ENCODE results near the gene EML6.

EML6 gene

DNA sequence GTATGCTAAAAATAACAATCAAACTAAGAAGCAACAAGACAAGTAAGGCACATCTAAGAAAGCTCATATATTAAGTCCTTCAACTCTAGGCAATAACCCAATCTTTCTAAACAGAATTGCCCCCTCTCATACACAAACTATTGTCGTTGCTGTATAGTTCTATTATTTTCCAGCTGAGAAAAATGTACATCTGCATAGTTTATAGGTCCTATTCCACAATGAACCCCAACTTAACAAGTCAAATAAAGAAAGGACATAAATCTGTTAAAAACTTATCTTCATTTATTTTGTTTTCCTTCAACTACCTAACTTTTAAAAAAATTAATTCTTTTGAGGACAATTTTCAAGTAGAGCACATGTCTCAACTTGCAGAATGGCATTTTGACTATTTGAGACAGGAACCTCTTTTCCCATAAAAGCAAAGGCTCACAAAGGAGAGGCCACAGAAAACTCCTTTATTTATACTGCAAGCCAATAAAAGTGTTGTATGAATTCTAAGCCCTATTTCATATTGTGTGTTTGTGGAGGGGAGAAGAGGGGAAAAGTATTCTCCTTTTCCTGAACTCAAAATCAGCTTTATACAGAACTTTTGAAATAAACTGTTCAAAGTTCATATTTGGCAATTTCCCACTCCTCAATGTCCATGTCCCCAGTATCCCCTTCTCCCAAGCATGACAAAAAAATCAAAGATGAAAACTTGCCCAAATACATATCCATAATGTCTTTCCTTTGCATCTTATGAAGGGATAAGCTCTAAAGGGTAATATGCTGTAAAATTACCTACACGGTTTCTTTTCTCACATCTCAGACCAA is 289.4 kb downstream of the EML6 start:
- no peaks in the 10 kb centered on the region for H3K9me3 ChIP-seq (ENCODE audit: control insufficient read depth in 2 of 2, low read length in 2 of 2)
- H3K9ac ChIP-seq (ENCODE audit: low read length in 2 of 2): no peak overlapping the region
- no peaks in the 10 kb centered on the region for H3K36me3 ChIP-seq (ENCODE audit: control insufficient read depth in 2 of 2, insufficient read depth in 2 of 2, low read length in 2 of 2)
- peaks cover 10% of the 10 kb centered on the region for H3K4me1 ChIP-seq (ENCODE audit: control insufficient read depth, insufficient read depth, low read length)
- no peaks in the 10 kb centered on the region for H3K27me3 ChIP-seq (ENCODE audit: control insufficient read depth in 1 of 2, insufficient read depth in 2 of 2, low read length in 2 of 2)
- no peak overlapping the region for H3K27ac ChIP-seq (ENCODE audit: low read length)
- no peak overlapping the region for H3K4me3 ChIP-seq (ENCODE audit: low read length in 2 of 2)

DNA sequence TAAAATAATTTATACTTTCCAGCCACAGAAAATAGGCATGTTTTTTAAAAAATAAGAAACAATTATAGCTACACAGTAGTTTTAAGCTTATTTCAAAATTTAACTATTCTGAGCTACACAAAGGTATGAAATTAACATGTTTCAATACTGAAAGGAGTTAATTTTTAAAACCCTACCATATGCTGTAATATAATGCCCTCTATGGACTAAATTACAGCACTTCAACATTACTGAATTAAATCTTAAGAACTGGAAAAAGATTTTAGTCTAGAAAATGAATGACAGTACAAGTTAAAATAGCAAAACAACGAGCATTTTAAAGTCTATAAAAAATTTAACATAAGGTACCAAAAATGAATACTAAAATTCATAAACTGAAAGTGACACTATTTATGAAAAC is 290.5 kb downstream of the EML6 start:
- Histone ChIP-seq H3K9me3 (ENCODE audit: control insufficient read depth in 2 of 2, low read length in 2 of 2) (no peaks in the 10 kb centered on the region), H3K9ac (ENCODE audit: low read length in 2 of 2) (no peak overlapping the region), H3K4me3 (ENCODE audit: low read length in 2 of 2) (no peak overlapping the region), H3K27ac (ENCODE audit: low read length) (no peak overlapping the region), H3K36me3 (ENCODE audit: control insufficient read depth in 2 of 2, insufficient read depth in 2 of 2, low read length in 2 of 2) (no peaks in the 10 kb centered on the region), H3K4me1 (ENCODE audit: control insufficient read depth, insufficient read depth, low read length) (peaks cover 10% of the 10 kb centered on the region), H3K27me3 (ENCODE audit: control insufficient read depth in 1 of 2, insufficient read depth in 2 of 2, low read length in 2 of 2) (no peaks in the 10 kb centered on the region)

DNA sequence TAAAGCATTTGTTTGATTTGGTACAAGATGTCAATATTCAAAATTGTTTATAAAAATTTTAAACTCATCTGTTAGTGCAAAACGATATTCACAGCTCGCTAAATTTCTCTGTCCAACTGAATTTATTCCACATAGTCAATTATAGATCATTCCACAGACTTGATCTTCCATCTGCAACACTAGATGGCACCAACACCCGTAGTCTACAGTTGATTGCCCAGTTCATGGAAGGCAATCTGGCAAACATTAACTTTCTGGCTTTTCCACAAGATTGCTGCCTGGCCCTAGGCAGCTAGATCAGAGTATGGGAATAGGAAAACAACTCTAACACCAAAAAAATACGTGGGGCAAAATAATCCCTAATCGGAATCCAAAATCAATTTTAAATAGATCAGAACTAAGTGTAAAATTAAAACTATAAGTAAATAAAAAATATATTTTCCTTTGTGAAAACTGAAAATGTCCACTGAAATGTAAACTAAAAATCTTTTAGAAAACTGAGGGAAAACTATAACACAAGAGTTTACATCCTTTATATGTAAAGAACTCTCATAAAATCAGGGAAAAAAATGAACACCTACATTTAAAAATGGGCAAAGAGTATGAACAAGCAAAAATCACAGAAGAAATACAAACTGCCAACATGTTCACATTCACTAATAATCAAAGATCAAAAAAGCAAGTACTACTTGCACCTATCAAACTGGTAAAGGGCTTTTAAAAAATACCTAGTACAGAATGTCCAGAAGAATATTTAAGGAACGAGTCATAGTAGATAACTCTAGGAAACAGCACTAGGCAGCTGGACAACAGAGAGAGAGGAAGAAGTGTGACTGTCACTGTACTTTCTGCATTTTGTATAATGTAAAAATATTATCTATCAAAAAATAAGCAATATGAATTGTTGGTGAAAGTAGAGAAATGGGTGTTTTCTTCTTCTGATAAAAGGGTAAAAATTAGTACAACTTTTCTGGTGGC is 291.8 kb downstream of the EML6 start:
- no peak overlapping the region for H3K9ac ChIP-seq (ENCODE audit: low read length in 2 of 2)
- H3K4me1 ChIP-seq (ENCODE audit: control insufficient read depth, insufficient read depth, low read length): peaks cover 10% of the 10 kb centered on the region
- no peak overlapping the region for H3K4me3 ChIP-seq (ENCODE audit: low read length in 2 of 2)
- no peaks in the 10 kb centered on the region for H3K27me3 ChIP-seq (ENCODE audit: control insufficient read depth in 1 of 2, insufficient read depth in 2 of 2, low read length in 2 of 2)
- H3K9me3 ChIP-seq (ENCODE audit: control insufficient read depth in 2 of 2, low read length in 2 of 2): no peaks in the 10 kb centered on the region
- H3K27ac ChIP-seq (ENCODE audit: low read length): no peak overlapping the region
- H3K36me3 ChIP-seq (ENCODE audit: control insufficient read depth in 2 of 2, insufficient read depth in 2 of 2, low read length in 2 of 2): no peaks in the 10 kb centered on the region

DNA sequence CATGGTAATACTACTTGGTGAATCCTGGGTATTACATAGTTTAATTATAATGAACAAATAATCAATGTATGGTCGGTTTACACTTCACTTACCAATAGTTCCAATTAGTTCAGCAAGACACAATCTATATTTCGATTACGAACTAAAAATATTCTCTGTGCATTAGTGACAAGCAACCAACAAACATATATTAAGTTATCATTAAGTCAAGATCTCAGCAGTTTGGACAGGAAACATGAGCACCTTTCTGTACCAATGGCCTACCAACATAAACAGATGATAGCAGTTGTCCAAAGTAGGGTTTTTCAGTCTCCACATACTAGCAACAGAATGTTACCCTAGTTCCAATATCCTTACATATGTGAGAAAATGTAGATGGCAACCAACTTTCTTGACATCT is 294.0 kb downstream of the EML6 start:
- H3K4me1 ChIP-seq (ENCODE audit: control insufficient read depth, insufficient read depth, low read length): peaks cover 9% of the 10 kb centered on the region
- H3K27ac ChIP-seq (ENCODE audit: low read length): no peak overlapping the region
- no peaks in the 10 kb centered on the region for H3K9me3 ChIP-seq (ENCODE audit: control insufficient read depth in 2 of 2, low read length in 2 of 2)

DNA sequence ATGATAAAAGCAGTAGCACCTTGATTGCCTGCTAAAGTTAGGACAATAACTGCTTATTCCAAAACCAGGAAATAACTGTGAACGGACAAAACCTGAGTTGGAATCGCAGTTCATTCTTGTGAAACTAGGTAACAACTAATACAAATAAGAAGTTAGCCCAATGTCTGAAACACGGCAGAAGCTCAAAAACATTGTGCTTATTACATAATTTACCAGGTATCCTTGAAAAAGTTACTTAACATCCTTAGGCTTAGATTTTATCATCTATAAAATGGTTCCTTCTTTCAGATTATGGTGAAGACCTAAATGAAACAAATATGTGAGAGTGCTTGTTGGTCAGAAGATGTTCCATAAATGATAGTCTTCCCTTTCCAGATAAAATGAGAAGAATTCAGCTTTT is 294.4 kb downstream of the EML6 start:
- Histone ChIP-seq H3K4me1 (ENCODE audit: control insufficient read depth, insufficient read depth, low read length) (peaks cover 5% of the 10 kb centered on the region), H3K9me3 (ENCODE audit: control insufficient read depth in 2 of 2, low read length in 2 of 2) (no peaks in the 10 kb centered on the region), H3K4me3 (ENCODE audit: low read length in 2 of 2) (no peak overlapping the region), H3K27me3 (ENCODE audit: control insufficient read depth in 1 of 2, insufficient read depth in 2 of 2, low read length in 2 of 2) (no peaks in the 10 kb centered on the region), H3K9ac (ENCODE audit: low read length in 2 of 2) (no peak overlapping the region), H3K36me3 (ENCODE audit: control insufficient read depth in 2 of 2, insufficient read depth in 2 of 2, low read length in 2 of 2) (peaks cover 0 to 2% of the 10 kb centered on the region in 2 donors), H3K27ac (ENCODE audit: low read length) (no peak overlapping the region)

More for the DNA sequence above, 294.0 kb downstream of the EML6 start:
- no peaks in the 10 kb centered on the region for H3K27me3 ChIP-seq (ENCODE audit: control insufficient read depth in 1 of 2, insufficient read depth in 2 of 2, low read length in 2 of 2)
- no peak overlapping the region for H3K9ac ChIP-seq (ENCODE audit: low read length in 2 of 2)
- H3K4me3 ChIP-seq (ENCODE audit: low read length in 2 of 2): no peak overlapping the region
- H3K36me3 ChIP-seq (ENCODE audit: control insufficient read depth in 2 of 2, insufficient read depth in 2 of 2, low read length in 2 of 2): peaks cover 0 to 2% of the 10 kb centered on the region in 2 donors

DNA sequence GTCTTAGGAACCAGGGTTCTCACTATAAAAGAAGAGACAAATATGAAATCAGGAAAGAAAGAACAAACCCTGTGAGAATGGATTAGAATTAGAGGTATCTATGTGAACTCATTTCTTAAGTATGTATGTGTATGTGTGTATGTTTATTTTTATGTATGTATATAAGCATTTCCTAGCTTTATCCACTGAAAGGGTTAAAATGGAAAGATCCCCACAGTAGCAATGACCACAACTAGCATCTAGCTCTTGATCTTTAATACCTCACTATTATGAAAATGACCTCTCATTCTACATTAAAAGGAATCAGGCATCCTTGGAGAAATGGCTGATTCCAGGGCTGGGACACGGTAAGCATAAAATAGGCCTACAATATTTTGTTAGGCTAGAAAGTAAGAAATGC is 295.2 kb downstream of the EML6 start:
- Histone ChIP-seq H3K27ac (ENCODE audit: low read length) (no peak overlapping the region), H3K27me3 (ENCODE audit: control insufficient read depth in 1 of 2, insufficient read depth in 2 of 2, low read length in 2 of 2) (no peaks in the 10 kb centered on the region)

DNA sequence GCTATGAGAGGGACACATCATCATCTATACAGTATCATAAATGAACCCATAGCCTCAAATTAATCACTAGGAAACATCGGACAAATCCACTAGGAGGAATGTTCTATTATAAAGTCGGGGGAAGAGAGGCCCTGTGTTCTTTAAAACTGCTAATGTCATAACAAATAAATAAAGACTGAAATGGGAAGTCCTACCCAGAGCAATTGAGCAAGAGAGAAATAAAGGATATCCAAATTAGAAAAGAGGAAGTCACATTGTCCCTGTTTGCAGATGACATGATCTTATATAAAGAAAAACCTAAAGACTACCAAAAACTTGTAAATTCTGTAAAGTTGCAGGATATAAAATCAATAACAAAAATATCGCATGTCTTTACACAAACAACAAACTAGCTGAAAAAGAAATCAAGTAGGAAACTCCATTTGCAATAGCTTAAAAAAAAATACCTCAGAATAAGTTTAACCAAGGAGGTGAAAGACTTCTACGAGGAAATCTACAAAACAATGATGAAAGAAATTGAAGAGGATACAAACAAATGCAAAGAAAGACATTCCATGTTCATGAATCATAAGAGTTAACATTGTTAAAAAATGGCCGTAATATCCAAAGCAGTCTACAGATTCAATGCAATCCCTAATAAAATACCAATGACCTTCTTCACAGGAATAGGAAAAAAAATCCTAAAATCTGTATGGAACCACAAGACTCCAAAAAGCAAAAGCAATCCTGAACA is 296.2 kb downstream of the EML6 start:
- Histone ChIP-seq H3K27me3 (ENCODE audit: control insufficient read depth in 1 of 2, insufficient read depth in 2 of 2, low read length in 2 of 2) (no peaks in the 10 kb centered on the region), H3K4me1 (ENCODE audit: control insufficient read depth, insufficient read depth, low read length) (peaks cover 4% of the 10 kb centered on the region), H3K9me3 (ENCODE audit: control insufficient read depth in 2 of 2, low read length in 2 of 2) (no peaks in the 10 kb centered on the region), H3K4me3 (ENCODE audit: low read length in 2 of 2) (no peak overlapping the region), H3K27ac (ENCODE audit: low read length) (no peak overlapping the region), H3K9ac (ENCODE audit: low read length in 2 of 2) (no peak overlapping the region), H3K36me3 (ENCODE audit: control insufficient read depth in 2 of 2, insufficient read depth in 2 of 2, low read length in 2 of 2) (peaks cover 0 to 2% of the 10 kb centered on the region in 2 donors)

More for the DNA sequence above, 295.2 kb downstream of the EML6 start:
- Histone ChIP-seq H3K36me3 (ENCODE audit: control insufficient read depth in 2 of 2, insufficient read depth in 2 of 2, low read length in 2 of 2) (peaks cover 0 to 2% of the 10 kb centered on the region in 2 donors), H3K4me3 (ENCODE audit: low read length in 2 of 2) (no peak overlapping the region), H3K9ac (ENCODE audit: low read length in 2 of 2) (no peak overlapping the region), H3K4me1 (ENCODE audit: control insufficient read depth, insufficient read depth, low read length) (peaks cover 4% of the 10 kb centered on the region), H3K9me3 (ENCODE audit: control insufficient read depth in 2 of 2, low read length in 2 of 2) (no peaks in the 10 kb centered on the region)
